Activated naive CD4-positive, alpha-beta T cell treated with anti-CD3 and anti-CD28 coated beads, Interleukin-2, amount 50 U/mL, for 16 hours (primary cell): ENCODE data around the gene MEPE.

ENCODE experiments used
- DNase-seq: peaks from one replicate; pipeline ENCODE4 v3.0.0-alpha.2; 2020

The MEPE gene

GRCh38 chr4:87844452-87844851 lies 11.7 kb downstream of the MEPE start:
- no peak for DNase-seq

- no peak for DNase-seq
These were observed 13.5 kb downstream of the MEPE start for GRCh38 chr4:87846226-87846625.

DNA sequence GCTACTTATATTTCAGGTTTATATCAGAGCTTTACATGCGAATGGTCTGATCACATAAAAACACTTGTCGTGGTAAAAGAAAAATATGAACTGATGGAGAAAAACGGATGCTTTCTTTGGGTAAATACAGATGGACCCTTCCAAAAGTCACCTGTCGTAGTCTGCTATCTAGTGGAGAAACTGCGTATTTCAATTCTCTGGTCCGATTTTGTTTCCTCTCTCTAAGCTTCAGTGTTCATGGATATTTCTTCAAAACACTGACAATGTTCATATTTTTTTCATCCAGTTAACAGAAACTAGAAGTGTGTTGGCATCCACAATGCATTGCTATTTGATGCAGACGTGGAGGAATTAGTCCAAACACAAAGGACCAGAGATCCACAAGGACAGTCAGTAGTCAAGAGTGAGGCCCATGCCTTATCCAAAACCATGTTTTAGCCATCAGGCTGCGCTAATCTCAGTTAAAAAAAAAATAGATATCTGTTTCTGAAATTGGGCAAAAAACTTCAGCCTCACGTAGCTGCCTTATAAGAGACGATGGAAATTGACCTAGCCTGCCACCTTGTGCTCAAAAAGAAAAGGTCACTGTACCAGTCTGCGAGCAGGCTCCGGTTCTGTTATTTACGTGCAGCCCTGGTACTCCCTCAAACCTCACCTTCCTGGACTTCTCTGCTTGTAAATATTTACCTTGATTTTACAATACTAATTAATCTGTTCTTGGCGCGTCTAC lies 16.0 kb downstream of the MEPE start:
- peak; percentile 20 for DNase-seq

- DNase-seq: no peak
These were observed 16.8 kb downstream of the MEPE start for GRCh38 chr4:87849612-87850011.

- no peak for DNase-seq
These were observed 18.6 kb downstream of the MEPE start for GRCh38 chr4:87851332-87851731.

DNA sequence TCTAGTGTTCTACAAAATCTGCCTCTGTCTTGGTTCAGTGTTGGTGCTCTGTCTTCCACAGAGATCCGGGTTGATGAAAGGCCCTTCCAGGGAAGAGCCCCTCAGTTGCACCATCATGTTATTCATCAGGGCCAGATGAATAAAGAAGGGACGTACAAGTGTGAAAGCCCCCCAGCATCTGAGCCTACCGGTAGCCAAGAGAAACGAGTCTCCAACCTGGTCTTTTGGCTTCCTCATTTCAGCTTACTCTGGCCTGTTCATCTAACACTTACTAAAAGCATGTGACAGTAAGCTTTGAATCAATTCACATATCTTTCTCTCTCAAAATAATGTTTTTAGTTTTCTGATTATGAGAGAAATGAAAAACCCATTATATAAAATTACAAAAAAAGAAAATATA lies 19.2 kb downstream of the MEPE start:
- no peak for DNase-seq

DNA sequence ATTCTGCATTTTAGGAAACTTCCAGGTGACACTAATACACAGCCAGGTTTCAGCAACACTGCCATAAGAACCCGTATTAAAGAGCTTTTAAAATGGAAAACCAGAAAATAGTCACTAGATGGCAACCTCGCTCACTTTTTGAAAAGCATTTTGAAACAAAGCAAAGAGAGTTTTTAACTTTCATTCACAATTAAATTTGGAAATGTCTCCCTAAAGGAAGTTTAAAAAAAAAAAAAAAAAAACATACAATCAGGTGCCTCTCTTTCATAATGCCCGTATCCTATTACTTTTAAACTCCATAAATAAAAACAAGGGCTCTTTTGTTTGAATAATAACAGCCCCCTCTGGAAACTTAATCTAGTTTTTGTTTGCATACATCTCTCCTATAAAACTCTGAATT lies 20.3 kb downstream of the MEPE start:
- no peak for DNase-seq

- no peak for DNase-seq
These were observed 21.1 kb downstream of the MEPE start for GRCh38 chr4:87853891-87854290.

GRCh38 chr4:87855559-87855958 lies 22.8 kb downstream of the MEPE start:
- DNase-seq: no peak

DNA sequence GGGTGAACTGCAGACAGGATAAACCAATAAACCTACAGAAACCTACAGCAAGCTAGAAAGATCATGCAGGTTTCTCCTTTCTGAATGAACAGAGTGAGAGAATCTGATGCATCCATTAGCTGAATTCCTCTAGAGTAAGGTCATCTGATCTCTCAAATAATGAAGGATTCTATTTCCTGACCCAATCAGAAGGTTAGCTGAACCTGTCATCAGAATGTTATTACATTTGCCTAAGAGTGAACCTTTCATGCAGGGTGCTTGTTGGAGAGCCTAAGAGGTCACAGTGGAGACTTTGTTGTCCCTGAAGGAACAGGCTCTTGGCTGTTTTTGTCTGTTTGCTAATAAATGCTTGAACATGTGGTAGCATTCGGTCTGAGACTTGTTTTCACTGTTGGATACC lies 24.0 kb downstream of the MEPE start:
- DNase-seq: no peak

DNA sequence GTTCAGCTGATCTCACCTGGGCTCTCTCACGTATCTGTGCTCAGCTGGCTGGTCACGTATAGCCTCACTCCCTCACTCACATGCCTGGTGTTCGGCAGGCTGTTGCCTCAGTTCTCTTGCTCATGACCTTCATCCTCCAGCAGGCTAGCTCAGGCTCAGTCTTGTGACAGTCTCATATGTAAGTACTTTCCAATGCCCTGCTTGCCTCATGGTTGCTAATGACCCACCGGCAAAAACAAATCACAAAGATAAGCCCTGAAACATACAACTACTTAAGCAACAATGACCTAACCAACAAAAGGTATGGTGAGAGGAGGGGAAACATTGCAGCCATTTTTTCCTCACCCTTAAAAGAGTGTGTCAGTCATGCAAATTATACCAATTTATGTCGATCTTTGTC lies 25.0 kb downstream of the MEPE start:
- no peak for DNase-seq

- no peak for DNase-seq
These were observed 29.5 kb downstream of the MEPE start for GRCh38 chr4:87862236-87862635.

- no peak for DNase-seq
These were observed 30.7 kb downstream of the MEPE start for GRCh38 chr4:87863486-87863885.

- DNase-seq: no peak
These were observed 31.6 kb downstream of the MEPE start for GRCh38 chr4:87864321-87864720.

GRCh38 chr4:87865288-87865687 lies 32.5 kb downstream of the MEPE start:
- DNase-seq: no peak

DNA sequence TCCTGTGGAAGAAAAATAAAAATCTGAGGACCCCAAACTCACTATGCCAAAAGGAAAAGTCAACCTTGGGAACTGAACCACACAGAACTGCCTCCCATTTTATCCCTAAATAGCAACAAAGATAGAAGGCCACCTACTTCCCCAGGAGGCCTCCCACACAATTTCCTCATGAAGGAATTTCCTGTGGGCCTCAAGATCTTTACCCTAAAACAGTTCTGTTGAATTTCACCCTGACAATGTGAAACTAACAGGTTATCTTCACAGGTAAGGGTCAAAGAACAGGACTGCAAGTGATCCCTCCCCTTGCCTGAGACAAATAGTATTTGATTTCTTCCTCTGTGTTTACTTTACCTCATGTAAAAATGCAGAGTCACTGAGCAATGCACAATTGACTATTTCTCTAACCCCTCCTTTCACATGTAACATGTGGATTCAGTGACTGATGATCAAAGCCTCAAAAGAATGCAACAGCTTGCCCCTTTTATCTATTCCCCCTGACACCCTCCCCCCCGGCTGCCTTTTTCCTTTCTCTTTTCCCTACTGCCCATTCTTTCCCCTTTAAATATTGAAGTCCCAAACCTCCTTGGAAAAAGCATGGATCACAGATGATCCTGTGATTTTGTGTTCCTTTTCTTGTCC lies 33.3 kb downstream of the MEPE start:
- DNase-seq: no peak

DNA sequence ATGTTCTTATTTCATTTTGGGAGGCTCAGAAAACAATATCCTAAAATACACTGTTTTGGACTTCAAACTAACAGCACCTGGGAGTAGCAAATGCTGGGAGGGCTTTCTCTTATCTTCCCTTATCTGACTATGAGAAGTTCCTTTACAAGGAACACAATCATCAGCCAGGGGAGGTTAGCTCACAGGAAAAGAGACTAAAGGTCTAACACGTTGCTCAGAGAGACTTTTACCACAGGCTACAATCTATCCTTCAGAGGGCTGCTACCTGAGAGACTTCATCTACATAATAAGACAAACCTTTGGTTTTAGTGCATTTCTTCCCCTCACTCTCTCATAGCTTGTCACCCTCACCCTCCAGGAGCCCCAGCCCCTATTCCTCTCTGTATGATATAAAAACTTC lies 35.8 kb downstream of the MEPE start:
- DNase-seq: no peak

GRCh38 chr4:87872028-87872427 lies 39.3 kb downstream of the MEPE start:
- no peak for DNase-seq

- no peak for DNase-seq
These were observed 42.4 kb downstream of the MEPE start for GRCh38 chr4:87875191-87875590.

DNA sequence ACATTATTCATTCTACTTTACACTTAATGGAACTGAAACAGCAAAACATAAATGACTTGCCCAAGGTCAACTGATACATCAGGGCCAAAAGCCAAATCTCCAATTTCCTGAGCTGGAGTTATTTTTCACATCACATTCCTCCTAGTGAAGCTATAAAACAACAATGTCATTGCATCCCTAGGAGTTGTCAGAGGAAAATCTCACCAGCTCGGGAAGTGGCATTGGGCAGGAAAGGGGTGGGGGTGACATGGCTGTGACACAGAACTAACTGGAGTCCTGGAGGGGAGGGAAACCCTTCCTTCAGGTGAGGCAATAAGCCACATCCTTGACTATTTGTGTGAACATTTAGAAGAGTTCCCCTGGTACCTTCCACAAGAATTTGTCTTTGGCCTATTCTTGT lies 47.3 kb downstream of the MEPE start:
- no peak for DNase-seq

DNA sequence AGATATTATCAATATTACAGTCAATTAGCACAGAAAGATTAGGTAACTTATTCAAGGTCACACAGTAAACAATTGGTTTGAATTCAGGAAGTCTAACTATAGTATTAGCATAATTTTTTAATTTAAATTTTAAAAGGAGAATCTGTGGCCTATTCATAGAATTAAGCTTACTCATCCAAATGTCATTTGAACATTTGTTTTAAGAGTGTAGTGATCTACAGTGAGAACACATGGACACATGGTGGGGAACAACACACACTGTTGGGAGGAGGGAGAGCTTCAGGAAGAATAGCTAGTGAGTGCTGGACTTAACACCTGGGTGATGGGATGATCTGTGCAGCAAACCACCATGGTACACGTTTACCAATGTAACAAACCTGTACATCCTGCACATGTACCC lies 48.3 kb downstream of the MEPE start:
- no peak for DNase-seq

- no peak for DNase-seq
These were observed 49.6 kb downstream of the MEPE start for GRCh38 chr4:87882321-87882720.

GRCh38 chr4:87882861-87883260 lies 50.1 kb downstream of the MEPE start:
- no peak for DNase-seq

GRCh38 chr4:87884976-87885549 lies 52.3 kb downstream of the MEPE start:
- DNase-seq: no peak

GRCh38 chr4:87886083-87886482 lies 53.3 kb downstream of the MEPE start:
- DNase-seq: no peak
